ENCODE results near the gene DIAPH3.

DNA sequence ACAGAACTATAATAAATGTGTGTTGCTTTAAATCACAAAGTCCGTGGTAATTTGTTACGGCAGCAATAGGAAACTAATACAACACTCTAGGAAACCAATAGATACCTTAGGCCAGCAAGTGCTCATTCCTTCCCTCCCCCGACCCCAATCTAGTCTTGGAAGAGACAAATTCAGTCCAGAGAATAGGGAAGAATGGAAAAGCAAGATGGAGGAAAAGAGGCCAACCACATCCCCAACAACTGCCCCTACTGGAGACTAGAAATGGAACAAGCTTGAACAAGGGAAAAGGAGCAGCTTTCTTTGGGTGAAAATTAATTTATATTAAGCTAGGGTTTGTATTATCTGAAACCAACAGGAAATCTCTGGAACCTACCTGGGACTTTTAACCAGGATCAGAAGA is 54.4 kb downstream of the DIAPH3 start:
- no peak for TF ChIP-seq TAF1 (IDR thresholded peaks at IDR 0.05; ENCODE audit: low read depth, low read length)
- TF ChIP-seq POLR2A (IDR thresholded peaks at IDR 0.05; ENCODE audit: low read depth, low read length) = no peak
- no peak for TF ChIP-seq POLR2AphosphoS5 (IDR thresholded peaks at IDR 0.05; ENCODE audit: low read depth, low read length)
- TF ChIP-seq PAX5 (IDR thresholded peaks at IDR 0.05; ENCODE audit: insufficient read depth, low read length, severe bottlenecking) = no peak
- TF ChIP-seq SPI1 (IDR thresholded peaks at IDR 0.05; ENCODE audit: low read depth, low read length) = no peak
- TF ChIP-seq POU2F2 (IDR thresholded peaks at IDR 0.05; ENCODE audit: low read depth, low read length) = no peak
